ENCODE results near the gene GAGE12G. TPM values are rescaled to one million over a fixed set of nuclear protein-coding genes. Genes with fewer than 3 reads are reported as not detected.
"Not testable (repeated sequence)": the region's sequence is repeated elsewhere in the genome, so short reads cannot be mapped to it uniquely, and the experiment has no call there.

The GAGE12G gene
- polyA plus RNA-seq, 2 donors: not detected

GRCh38 chrX:49589769-49590478 is 19.7 kb downstream of the GAGE12G start:
- WGBS, 2 donors: 92 to 94% methylated on average over 24 to 25 of the region's 37 CpGs
- not testable (repeated sequence) for H3K27me3 ChIP-seq (ENCODE audit: control insufficient read depth in 1 of 2, insufficient read depth in 2 of 2, low read length in 2 of 2); H3K9me3 ChIP-seq (ENCODE audit: control insufficient read depth in 2 of 2, insufficient read depth in 1 of 2, low read depth in 1 of 2, low read length in 1 of 2); H3K4me1 ChIP-seq (ENCODE audit: control insufficient read depth in 2 of 2, insufficient read depth in 2 of 2, low read length in 1 of 2); H3K36me3 ChIP-seq (ENCODE audit: control insufficient read depth in 2 of 2, insufficient read depth in 2 of 2, low read length in 1 of 2); H3K27ac ChIP-seq (ENCODE audit: low read depth in 2 of 2, low read length in 1 of 2); H3K4me3 ChIP-seq (ENCODE audit: low read depth in 1 of 2, low read length in 2 of 2)

- H3K27me3 ChIP-seq (ENCODE audit: control insufficient read depth in 1 of 2, insufficient read depth in 2 of 2, low read length in 2 of 2); H3K27ac ChIP-seq (ENCODE audit: low read depth in 2 of 2, low read length in 1 of 2); H3K4me3 ChIP-seq (ENCODE audit: low read depth in 1 of 2, low read length in 2 of 2); H3K36me3 ChIP-seq (ENCODE audit: control insufficient read depth in 2 of 2, insufficient read depth in 2 of 2, low read length in 1 of 2); H3K9me3 ChIP-seq (ENCODE audit: control insufficient read depth in 2 of 2, insufficient read depth in 1 of 2, low read depth in 1 of 2, low read length in 1 of 2); H3K4me1 ChIP-seq (ENCODE audit: control insufficient read depth in 2 of 2, insufficient read depth in 2 of 2, low read length in 1 of 2): not testable (repeated sequence)
- 91 to 92% methylated on average over 10 of the region's 17 CpGs for WGBS, 2 donors
Observed at GRCh38 chrX:49590488-49590887, 20.3 kb downstream of the GAGE12G start.

- no CpG with 5 or more reads among the region's 16 CpGs for WGBS, 2 donors
- not testable (repeated sequence) for H3K27me3 ChIP-seq (ENCODE audit: control insufficient read depth in 1 of 2, insufficient read depth in 2 of 2, low read length in 2 of 2)
Observed at GRCh38 chrX:49598720-49599119, 28.5 kb downstream of the GAGE12G start, which contains the start of gene GAGE1. Gene GAGE1, plus strand, starts transcription at chrX:49599020. Its CDS starts 1,155 bp downstream, at chrX:49600175.

GRCh38 chrX:49610718-49611310 is 40.6 kb downstream of the GAGE12G start:
- H3K36me3 ChIP-seq (ENCODE audit: control insufficient read depth in 2 of 2, insufficient read depth in 2 of 2, low read length in 1 of 2): no peaks in the 10 kb centered on the region
- no peaks in the 10 kb centered on the region for H3K4me1 ChIP-seq (ENCODE audit: control insufficient read depth in 2 of 2, insufficient read depth in 2 of 2, low read length in 1 of 2)
- no peaks in the 10 kb centered on the region for H3K9me3 ChIP-seq (ENCODE audit: control insufficient read depth in 2 of 2, insufficient read depth in 1 of 2, low read depth in 1 of 2, low read length in 1 of 2)
- H3K27me3 ChIP-seq (ENCODE audit: control insufficient read depth in 1 of 2, insufficient read depth in 2 of 2, low read length in 2 of 2): no peaks in the 10 kb centered on the region
- no peak overlapping the region for H3K27ac ChIP-seq (ENCODE audit: low read depth in 2 of 2, low read length in 1 of 2)
- whole genome bisulfite sequencing, 2 donors: 39 to 43% methylated on average over 7 of the region's 7 CpGs
- H3K4me3 ChIP-seq (ENCODE audit: low read depth in 1 of 2, low read length in 2 of 2): no peak overlapping the region

More at GRCh38 chrX:49598720-49599119, 28.5 kb downstream of the GAGE12G start, which contains the start of gene GAGE1:
- not testable (repeated sequence) for H3K4me1 ChIP-seq (ENCODE audit: control insufficient read depth in 2 of 2, insufficient read depth in 2 of 2, low read length in 1 of 2); H3K27ac ChIP-seq (ENCODE audit: low read depth in 2 of 2, low read length in 1 of 2); H3K36me3 ChIP-seq (ENCODE audit: control insufficient read depth in 2 of 2, insufficient read depth in 2 of 2, low read length in 1 of 2); H3K4me3 ChIP-seq (ENCODE audit: low read depth in 1 of 2, low read length in 2 of 2); H3K9me3 ChIP-seq (ENCODE audit: control insufficient read depth in 2 of 2, insufficient read depth in 1 of 2, low read depth in 1 of 2, low read length in 1 of 2)

- Histone ChIP-seq H3K27me3 (ENCODE audit: control insufficient read depth in 1 of 2, insufficient read depth in 2 of 2, low read length in 2 of 2) (peaks cover 0 to 3% of the 10 kb centered on the region in 2 donors), H3K4me1 (ENCODE audit: control insufficient read depth in 2 of 2, insufficient read depth in 2 of 2, low read length in 1 of 2) (no peaks in the 10 kb centered on the region), H3K9me3 (ENCODE audit: control insufficient read depth in 2 of 2, insufficient read depth in 1 of 2, low read depth in 1 of 2, low read length in 1 of 2) (no peaks in the 10 kb centered on the region), H3K36me3 (ENCODE audit: control insufficient read depth in 2 of 2, insufficient read depth in 2 of 2, low read length in 1 of 2) (no peaks in the 10 kb centered on the region), H3K27ac (ENCODE audit: low read depth in 2 of 2, low read length in 1 of 2) (no peak overlapping the region), H3K4me3 (ENCODE audit: low read depth in 1 of 2, low read length in 2 of 2) (no peak overlapping the region)
- WGBS, 2 donors: 87 to 92% methylated on average over 2 of the region's 2 CpGs
Observed at GRCh38 chrX:49618574-49618973, 48.4 kb downstream of the GAGE12G start.

Other genes starting within 250 kb of the GAGE12G start
- not detected for gene GAGE12J, start 248.4 kb upstream of the GAGE12G start, polyA plus RNA-seq
- gene GAGE13, start 238.8 kb upstream of the GAGE12G start, polyA plus RNA-seq: not detected
- gene GAGE12C, start 38.2 kb upstream of the GAGE12G start, polyA plus RNA-seq: not detected
- not detected for gene GAGE12D, start 28.7 kb upstream of the GAGE12G start, polyA plus RNA-seq
- gene GAGE12E, start 19.1 kb upstream of the GAGE12G start, polyA plus RNA-seq: not detected
- gene GAGE12F, start 9.6 kb upstream of the GAGE12G start, polyA plus RNA-seq: not detected
- not detected for gene GAGE12H, start 9.5 kb downstream of the GAGE12G start, polyA plus RNA-seq
- gene GAGE2A, start 19.1 kb downstream of the GAGE12G start, polyA plus RNA-seq: not detected
- gene GAGE1, start 28.6 kb downstream of the GAGE12G start, polyA plus RNA-seq: not detected
- gene PAGE1, start 125.6 kb downstream of the GAGE12G start, polyA plus RNA-seq: not detected

All from esophagus (tissue), 2 donors.